ENCODE results near the gene NR5A1.

The NR5A1 gene

DNA sequence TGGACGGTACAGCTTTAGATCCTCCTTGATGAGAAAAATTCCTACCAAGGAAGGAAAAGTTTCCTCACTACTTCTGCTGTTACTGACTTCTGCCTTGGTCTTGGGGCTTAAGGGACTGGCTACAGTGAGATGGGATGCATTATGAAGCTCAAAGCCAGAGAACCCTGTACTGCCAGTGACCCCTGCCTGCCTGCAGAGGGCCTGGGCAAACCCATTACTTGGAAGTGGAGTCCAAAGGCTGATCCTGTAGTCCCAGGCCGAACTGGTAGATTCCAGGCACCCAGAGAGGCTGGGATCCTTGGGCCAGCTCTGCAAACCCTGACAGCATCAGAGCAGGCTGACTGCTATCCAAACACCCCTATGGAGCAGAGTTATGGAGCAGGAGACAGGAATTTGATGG, 25.7 kb upstream of the NR5A1 start:
- no peaks in the 10 kb centered on the region for H3K9me3 ChIP-seq (replicated peaks; ENCODE audit: low read length)
- no peaks in the 10 kb centered on the region for H3K36me3 ChIP-seq (ENCODE audit: insufficient read depth, low read length)
- H3K4me3 ChIP-seq (ENCODE audit: low read length) = no peak overlapping the region
- peaks cover 4% of the 10 kb centered on the region for H3K4me1 ChIP-seq (ENCODE audit: control insufficient read depth, insufficient read depth, low read length)
- H3K4me2 ChIP-seq (ENCODE audit: low read length) = no peak overlapping the region
- H3K27me3 ChIP-seq (ENCODE audit: control insufficient read depth, insufficient read depth, low read length) = no peaks in the 10 kb centered on the region
- H3K9ac ChIP-seq (ENCODE audit: low read depth, low read length) = no peak overlapping the region

DNA sequence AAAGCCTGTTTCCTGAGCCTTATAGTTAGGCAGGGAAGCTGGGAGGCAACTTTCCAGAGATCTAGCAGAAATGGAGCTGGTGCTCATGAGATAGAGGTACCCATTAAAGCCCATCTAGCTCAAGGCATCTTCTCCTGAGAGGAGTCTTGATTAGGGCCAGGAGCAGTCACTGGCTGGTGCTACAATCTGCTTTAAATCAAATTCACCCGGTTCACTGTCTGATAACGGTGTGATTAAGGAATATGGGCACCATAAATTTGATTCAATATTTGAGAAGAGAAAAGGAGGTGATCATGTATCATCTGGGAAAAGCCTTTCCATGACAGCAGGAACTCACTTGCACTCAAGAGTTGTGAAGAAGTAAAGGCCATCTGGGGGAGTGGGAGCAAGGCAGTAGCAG, 23.9 kb upstream of the NR5A1 start:
- H3K4me2 ChIP-seq (ENCODE audit: low read length) = no peak overlapping the region
- no peaks in the 10 kb centered on the region for H3K9me3 ChIP-seq (replicated peaks; ENCODE audit: low read length)
- H3K4me1 ChIP-seq (ENCODE audit: control insufficient read depth, insufficient read depth, low read length) = peaks cover 3% of the 10 kb centered on the region
- no peak overlapping the region for H3K9ac ChIP-seq (ENCODE audit: low read depth, low read length)
- no peaks in the 10 kb centered on the region for H3K27me3 ChIP-seq (ENCODE audit: control insufficient read depth, insufficient read depth, low read length)
- H3K36me3 ChIP-seq (ENCODE audit: insufficient read depth, low read length) = no peaks in the 10 kb centered on the region
- H3K4me3 ChIP-seq (ENCODE audit: low read length) = no peak overlapping the region

DNA sequence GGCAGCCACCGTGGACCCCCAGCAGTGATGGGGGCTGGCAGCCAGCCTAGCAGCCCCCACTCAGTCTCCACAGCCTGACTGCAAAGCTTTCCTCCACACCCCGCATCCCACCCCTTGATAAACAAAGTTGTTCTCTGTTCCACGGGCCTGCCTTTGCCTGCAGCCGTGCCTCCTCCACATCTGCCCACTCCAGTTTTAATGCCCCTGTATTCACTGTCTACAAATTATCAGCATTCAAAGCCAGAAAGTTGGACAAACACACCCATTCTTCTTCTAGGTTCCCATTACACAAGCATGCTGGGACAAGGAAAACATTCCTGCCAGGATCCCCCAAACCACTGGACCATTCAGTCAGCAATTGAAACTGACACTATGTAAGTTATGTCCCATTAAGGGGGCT, 23.0 kb upstream of the NR5A1 start:
- H3K4me1 ChIP-seq (ENCODE audit: control insufficient read depth, insufficient read depth, low read length) = peaks cover 3% of the 10 kb centered on the region
- H3K27me3 ChIP-seq (ENCODE audit: control insufficient read depth, insufficient read depth, low read length) = no peaks in the 10 kb centered on the region
- H3K4me2 ChIP-seq (ENCODE audit: low read length) = no peak overlapping the region
- H3K9me3 ChIP-seq (replicated peaks; ENCODE audit: low read length) = no peaks in the 10 kb centered on the region
- no peaks in the 10 kb centered on the region for H3K36me3 ChIP-seq (ENCODE audit: insufficient read depth, low read length)
- H3K4me3 ChIP-seq (ENCODE audit: low read length) = no peak overlapping the region
- no peak overlapping the region for H3K9ac ChIP-seq (ENCODE audit: low read depth, low read length)

DNA sequence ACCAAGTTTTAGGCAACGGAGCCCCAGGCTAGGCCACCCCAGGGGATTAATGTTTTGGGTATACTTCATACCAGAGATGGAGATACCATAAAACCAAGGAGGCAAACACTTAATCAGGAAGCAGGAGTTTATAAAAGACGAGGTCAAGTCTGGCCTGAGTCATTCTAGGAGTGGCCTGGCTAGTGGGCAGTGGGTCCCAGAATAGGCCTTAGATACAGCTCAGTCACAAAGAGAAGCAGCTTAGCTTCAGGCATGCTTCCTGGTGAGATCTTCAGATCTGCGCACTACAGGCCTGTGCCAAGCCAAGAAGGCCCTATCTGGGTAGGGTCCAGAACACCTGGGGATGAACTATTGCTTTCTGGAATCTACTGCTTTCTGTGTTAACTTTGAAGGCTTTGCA, 20.6 kb upstream of the NR5A1 start:
- H3K36me3 ChIP-seq (ENCODE audit: insufficient read depth, low read length) = no peaks in the 10 kb centered on the region
- no peaks in the 10 kb centered on the region for H3K27me3 ChIP-seq (ENCODE audit: control insufficient read depth, insufficient read depth, low read length)
- H3K4me1 ChIP-seq (ENCODE audit: control insufficient read depth, insufficient read depth, low read length) = peaks cover 3% of the 10 kb centered on the region
- no peak overlapping the region for H3K4me3 ChIP-seq (ENCODE audit: low read length)
- no peaks in the 10 kb centered on the region for H3K9me3 ChIP-seq (replicated peaks; ENCODE audit: low read length)
- no peak overlapping the region for H3K9ac ChIP-seq (ENCODE audit: low read depth, low read length)
- no peak overlapping the region for H3K4me2 ChIP-seq (ENCODE audit: low read length)

DNA sequence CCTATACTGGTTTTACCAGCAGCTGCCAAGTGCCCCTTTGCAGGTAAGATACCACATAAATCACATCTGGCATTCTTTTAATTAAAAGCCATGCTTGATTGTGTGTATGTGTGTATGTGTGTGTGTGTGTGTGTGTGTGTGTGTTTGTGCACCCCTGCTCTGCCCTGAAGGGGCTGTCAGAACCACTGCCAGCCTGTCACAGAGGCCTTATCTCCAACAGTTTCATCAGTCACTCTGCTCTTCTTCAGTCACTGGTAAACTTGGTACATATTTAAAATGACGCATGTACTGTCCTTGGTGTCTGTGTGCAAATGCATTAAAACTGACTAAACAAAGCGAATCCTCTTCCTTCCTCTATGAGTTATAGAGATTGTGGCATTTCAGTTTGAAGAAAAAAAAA, 19.0 kb upstream of the NR5A1 start:
- H3K36me3 ChIP-seq (ENCODE audit: insufficient read depth, low read length) = no peaks in the 10 kb centered on the region
- no peak overlapping the region for H3K4me2 ChIP-seq (ENCODE audit: low read length)
- H3K4me3 ChIP-seq (ENCODE audit: low read length) = no peak overlapping the region
- no peaks in the 10 kb centered on the region for H3K27me3 ChIP-seq (ENCODE audit: control insufficient read depth, insufficient read depth, low read length)
- H3K9me3 ChIP-seq (replicated peaks; ENCODE audit: low read length) = no peaks in the 10 kb centered on the region
- no peak overlapping the region for H3K9ac ChIP-seq (ENCODE audit: low read depth, low read length)
- peaks cover 3% of the 10 kb centered on the region for H3K4me1 ChIP-seq (ENCODE audit: control insufficient read depth, insufficient read depth, low read length)

DNA sequence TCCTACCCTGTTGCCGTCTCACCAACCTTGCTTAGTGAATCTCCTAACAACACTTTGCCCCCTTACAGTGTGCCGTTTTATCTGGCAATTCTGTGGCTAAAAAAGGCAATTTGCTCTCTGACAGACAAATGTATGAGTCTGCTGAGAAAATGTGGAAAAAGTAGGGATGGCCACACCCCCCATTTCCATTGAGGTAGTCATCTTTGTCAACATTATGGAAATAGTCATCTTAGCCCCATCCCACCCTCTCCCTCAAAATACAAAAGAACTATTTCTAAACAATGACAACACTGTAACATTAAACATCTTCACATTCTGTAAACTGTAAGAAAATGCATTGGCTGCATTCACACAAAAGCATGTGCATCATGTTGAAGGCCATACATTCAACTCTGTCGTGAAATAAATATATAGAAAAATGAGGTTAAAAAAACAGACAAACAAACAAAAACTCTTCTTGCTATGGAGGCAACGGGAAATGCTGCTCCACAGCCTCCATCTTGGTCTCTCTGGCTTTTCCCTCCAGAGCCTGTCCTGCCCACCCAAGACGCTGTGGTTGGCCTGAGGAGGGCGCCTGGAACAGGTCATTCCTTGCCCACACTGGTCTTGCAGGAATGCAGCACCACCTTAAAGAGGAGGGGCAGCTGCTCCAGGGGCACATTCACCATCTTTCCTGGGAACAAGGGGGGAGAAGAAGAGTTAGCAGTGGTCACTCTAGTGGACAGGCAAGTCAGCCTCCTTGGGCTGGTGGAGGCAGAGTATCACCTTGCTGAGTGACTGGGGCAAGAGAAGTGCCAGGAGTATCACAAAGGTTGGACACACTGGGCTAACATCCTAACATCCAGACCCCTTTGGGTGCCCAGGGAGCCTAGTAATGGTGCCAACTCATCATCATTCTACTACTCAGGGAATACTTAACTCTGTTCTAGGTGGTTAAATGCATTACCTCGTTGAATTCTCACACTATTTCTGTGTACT, 15.2 kb upstream of the NR5A1 start:
- Histone ChIP-seq H3K9me3 (replicated peaks; ENCODE audit: low read length) (no peaks in the 10 kb centered on the region), H3K27me3 (ENCODE audit: control insufficient read depth, insufficient read depth, low read length) (peaks cover 18% of the 10 kb centered on the region), H3K9ac (ENCODE audit: low read depth, low read length) (no peak overlapping the region), H3K4me2 (ENCODE audit: low read length) (no peak overlapping the region), H3K4me1 (ENCODE audit: control insufficient read depth, insufficient read depth, low read length) (no peaks in the 10 kb centered on the region), H3K4me3 (ENCODE audit: low read length) (no peak overlapping the region), H3K36me3 (ENCODE audit: insufficient read depth, low read length) (no peaks in the 10 kb centered on the region)

DNA sequence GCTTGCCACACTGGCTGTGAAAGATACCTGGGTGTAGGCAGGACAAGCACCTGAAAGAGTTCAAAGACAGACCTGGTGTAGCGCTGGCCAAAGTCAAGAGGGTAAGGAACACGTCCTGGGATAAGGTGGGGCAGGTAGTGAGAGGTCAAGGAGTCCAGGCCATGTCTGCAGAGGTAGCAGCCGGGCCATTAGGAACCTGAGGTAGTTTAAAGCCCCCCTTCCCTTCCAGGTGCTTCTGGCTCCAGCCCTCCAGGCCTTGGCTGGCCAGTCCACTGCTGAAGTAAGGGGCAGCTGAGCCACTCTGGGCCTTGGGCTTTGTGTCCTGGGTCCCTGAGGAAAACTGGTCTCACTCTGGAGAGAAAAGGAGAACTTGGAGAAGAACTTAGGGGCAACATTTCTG, 13.9 kb upstream of the NR5A1 start:
- Histone ChIP-seq H3K4me3 (ENCODE audit: low read length) (no peak overlapping the region), H3K4me1 (ENCODE audit: control insufficient read depth, insufficient read depth, low read length) (no peaks in the 10 kb centered on the region), H3K36me3 (ENCODE audit: insufficient read depth, low read length) (no peaks in the 10 kb centered on the region), H3K9me3 (replicated peaks; ENCODE audit: low read length) (no peaks in the 10 kb centered on the region), H3K27me3 (ENCODE audit: control insufficient read depth, insufficient read depth, low read length) (peaks cover 27% of the 10 kb centered on the region), H3K9ac (ENCODE audit: low read depth, low read length) (no peak overlapping the region), H3K4me2 (ENCODE audit: low read length) (no peak overlapping the region)

DNA sequence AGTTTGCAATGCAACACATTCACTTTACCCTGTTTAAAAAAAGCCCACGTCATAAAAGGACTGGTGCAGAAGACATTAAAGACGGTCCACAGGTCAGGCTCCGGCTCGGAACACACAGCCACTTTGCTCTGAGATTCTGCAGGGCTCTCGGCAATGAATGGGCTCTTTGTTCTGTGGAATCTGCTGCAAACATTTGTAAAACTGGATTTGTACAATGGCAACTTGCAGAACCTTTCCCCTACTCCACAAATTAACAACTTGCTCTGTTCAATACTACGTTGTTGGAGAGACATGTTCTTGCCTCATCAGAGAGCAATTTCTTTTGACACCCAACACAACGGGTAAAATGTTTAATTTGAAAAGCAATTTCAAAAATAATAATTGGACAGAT, 13.0 kb upstream of the NR5A1 start:
- no peaks in the 10 kb centered on the region for H3K36me3 ChIP-seq (ENCODE audit: insufficient read depth, low read length)
- no peak overlapping the region for H3K4me3 ChIP-seq (ENCODE audit: low read length)
- H3K27me3 ChIP-seq (ENCODE audit: control insufficient read depth, insufficient read depth, low read length) = peaks cover 33% of the 10 kb centered on the region
- H3K4me1 ChIP-seq (ENCODE audit: control insufficient read depth, insufficient read depth, low read length) = no peaks in the 10 kb centered on the region
- no peak overlapping the region for H3K4me2 ChIP-seq (ENCODE audit: low read length)
- no peak overlapping the region for H3K9ac ChIP-seq (ENCODE audit: low read depth, low read length)
- H3K9me3 ChIP-seq (replicated peaks; ENCODE audit: low read length) = no peaks in the 10 kb centered on the region

DNA sequence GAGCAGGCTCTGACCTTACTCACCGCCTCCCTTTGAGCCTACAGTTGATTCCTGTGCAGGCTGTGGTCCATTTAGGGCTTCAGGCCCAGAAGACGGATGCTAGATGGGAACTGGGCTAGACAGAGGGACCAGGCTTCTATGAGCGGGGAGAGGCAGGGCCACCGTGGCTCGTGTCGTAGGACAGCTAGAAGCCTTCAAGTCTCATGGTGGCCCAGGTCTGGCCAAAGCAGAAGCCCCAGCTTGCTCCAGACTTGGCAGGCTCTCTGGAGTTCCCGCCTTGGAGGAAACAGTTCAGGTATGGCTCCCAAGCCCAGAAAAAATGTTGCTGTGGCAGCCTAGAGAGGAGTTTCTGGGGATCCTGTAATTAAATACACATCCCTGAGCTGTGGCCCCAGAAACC, 10.9 kb upstream of the NR5A1 start:
- H3K4me3 ChIP-seq (ENCODE audit: low read length) = no peak overlapping the region
- peaks cover 52% of the 10 kb centered on the region for H3K27me3 ChIP-seq (ENCODE audit: control insufficient read depth, insufficient read depth, low read length)
- H3K36me3 ChIP-seq (ENCODE audit: insufficient read depth, low read length) = no peaks in the 10 kb centered on the region
- no peaks in the 10 kb centered on the region for H3K4me1 ChIP-seq (ENCODE audit: control insufficient read depth, insufficient read depth, low read length)
- H3K9ac ChIP-seq (ENCODE audit: low read depth, low read length) = no peak overlapping the region
- H3K9me3 ChIP-seq (replicated peaks; ENCODE audit: low read length) = no peaks in the 10 kb centered on the region
- no peak overlapping the region for H3K4me2 ChIP-seq (ENCODE audit: low read length)

DNA sequence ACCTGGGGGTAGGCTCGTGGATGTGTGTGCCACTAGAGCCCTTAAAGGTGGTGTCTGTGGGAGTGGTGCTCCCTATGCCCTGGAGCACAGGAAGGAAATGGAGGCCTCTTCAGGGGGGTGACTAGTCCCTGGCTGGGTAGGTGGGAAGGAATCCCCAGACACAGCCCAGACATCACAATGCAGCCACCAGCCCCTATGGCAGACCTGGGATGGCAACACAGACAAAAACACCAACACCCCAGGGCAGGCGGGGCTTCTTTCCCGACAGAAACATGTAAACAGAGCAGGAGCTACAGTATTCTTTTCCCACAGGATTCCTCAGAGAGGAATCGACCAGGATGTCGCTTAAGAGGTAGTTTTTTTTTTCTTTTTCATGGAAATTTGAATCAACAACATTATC, 10.4 kb upstream of the NR5A1 start:
- Histone ChIP-seq H3K4me2 (ENCODE audit: low read length) (no peak overlapping the region), H3K36me3 (ENCODE audit: insufficient read depth, low read length) (no peaks in the 10 kb centered on the region), H3K27me3 (ENCODE audit: control insufficient read depth, insufficient read depth, low read length) (peaks cover 57% of the 10 kb centered on the region), H3K4me1 (ENCODE audit: control insufficient read depth, insufficient read depth, low read length) (no peaks in the 10 kb centered on the region), H3K4me3 (ENCODE audit: low read length) (no peak overlapping the region), H3K9ac (ENCODE audit: low read depth, low read length) (no peak overlapping the region), H3K9me3 (replicated peaks; ENCODE audit: low read length) (no peaks in the 10 kb centered on the region)

DNA sequence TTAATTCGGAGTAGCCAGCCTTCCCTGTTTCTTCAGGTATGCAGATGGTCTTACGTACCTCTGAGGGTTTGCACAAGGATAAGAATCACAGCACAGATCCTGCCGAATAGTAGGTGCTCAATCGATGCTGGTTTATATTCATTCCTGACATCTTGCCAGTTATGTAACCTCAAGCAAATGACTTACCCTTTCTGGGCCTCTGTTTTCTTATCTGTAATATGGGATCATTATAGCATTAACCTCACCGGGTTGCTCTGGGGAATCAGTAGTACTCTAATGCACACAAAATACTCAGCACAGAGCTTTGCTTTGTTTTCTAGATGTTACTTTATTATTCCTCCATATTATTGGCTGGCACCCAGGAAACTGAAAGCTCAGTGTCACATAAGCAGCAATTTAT, 7.7 kb upstream of the NR5A1 start:
- no peaks in the 10 kb centered on the region for H3K36me3 ChIP-seq (ENCODE audit: insufficient read depth, low read length)
- no peak overlapping the region for H3K9ac ChIP-seq (ENCODE audit: low read depth, low read length)
- H3K9me3 ChIP-seq (replicated peaks; ENCODE audit: low read length) = no peaks in the 10 kb centered on the region
- peaks cover 62% of the 10 kb centered on the region for H3K27me3 ChIP-seq (ENCODE audit: control insufficient read depth, insufficient read depth, low read length)
- no peaks in the 10 kb centered on the region for H3K4me1 ChIP-seq (ENCODE audit: control insufficient read depth, insufficient read depth, low read length)
- H3K4me2 ChIP-seq (ENCODE audit: low read length) = no peak overlapping the region
- H3K4me3 ChIP-seq (ENCODE audit: low read length) = no peak overlapping the region

DNA sequence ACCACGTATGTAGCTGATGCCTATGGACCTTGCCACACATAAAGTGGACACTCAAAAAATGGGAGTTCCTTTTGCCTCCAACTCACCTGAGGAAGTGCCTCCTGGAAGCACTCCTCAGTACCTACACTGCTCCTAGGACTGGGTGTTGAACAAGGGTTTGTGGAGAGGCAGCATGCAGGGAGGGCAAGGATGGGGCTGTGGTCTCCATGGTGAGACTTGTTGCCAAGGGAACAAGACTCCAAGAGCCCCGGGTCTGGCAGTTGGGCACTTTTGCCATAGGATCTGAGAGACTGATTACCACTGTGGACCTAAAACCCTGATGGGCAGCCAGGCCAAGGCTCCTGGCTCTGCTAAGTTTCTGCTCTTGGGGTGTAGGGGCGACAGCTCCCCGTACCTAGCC, 6.9 kb upstream of the NR5A1 start:
- H3K9me3 ChIP-seq (replicated peaks; ENCODE audit: low read length) = no peaks in the 10 kb centered on the region
- peaks cover 59% of the 10 kb centered on the region for H3K27me3 ChIP-seq (ENCODE audit: control insufficient read depth, insufficient read depth, low read length)
- no peaks in the 10 kb centered on the region for H3K36me3 ChIP-seq (ENCODE audit: insufficient read depth, low read length)
- H3K4me3 ChIP-seq (ENCODE audit: low read length) = no peak overlapping the region
- no peak overlapping the region for H3K4me2 ChIP-seq (ENCODE audit: low read length)
- H3K4me1 ChIP-seq (ENCODE audit: control insufficient read depth, insufficient read depth, low read length) = no peaks in the 10 kb centered on the region
- H3K9ac ChIP-seq (ENCODE audit: low read depth, low read length) = no peak overlapping the region

Measured in skeletal muscle satellite cell (primary cell).